ENCODE measurements around the gene ZNF555. TPM values are rescaled to one million over a fixed set of nuclear protein-coding genes. Genes with fewer than 3 reads are reported as not detected.

ZNF555 gene
- total and polyA plus RNA-seq, 10 of the 15 experiments (the other 5 are each of a cell fraction or from before 2014, with no cell fraction given): 0.58 to 1.9 (median 1.2) TPM

GRCh38 chr19:2804156-2805004, 36.9 kb upstream of the ZNF555 start:
- FAIRE-seq: no peak
- H3K36me3 ChIP-seq (ENCODE audit: control insufficient read depth in 2 of 2, insufficient read depth in 2 of 2, low read length in 1 of 2): peaks cover 27 to 60% of the 10 kb centered on the region in 2 experiments
- no peak for ATAC-seq
- no peak overlapping the region for H2AFZ ChIP-seq (ENCODE audit: control insufficient read depth, low read depth, low read length)
- POLR2A ChIA-PET: interaction anchor here (0.6 to 0.9 kb wide), 3 partner anchors 21 to 1090 kb away, joined by 3 to 7 read pairs (median 5); partner anchors contain the start of gene SGTA
- H3K79me2 ChIP-seq (ENCODE audit: control insufficient read depth, insufficient read depth, low read length): no peaks in the 10 kb centered on the region
- CTCF ChIA-PET: interaction anchor here (0.9 kb wide), 1 partner anchor 15 kb away, joined by 3 read pairs; the partner anchor contains the start of gene ZNF554
- H3K27me3 ChIP-seq (replicated peaks in 1 of 2; ENCODE audit: control insufficient read depth in 2 of 2, insufficient read depth in 2 of 2, low read length in 1 of 2): no peaks in the 10 kb centered on the region
- H3K27ac ChIP-seq (ENCODE audit: control insufficient read depth, insufficient read depth): no peak overlapping the region; the same call in 1 of the 2 replicates
- H3K4me1 ChIP-seq (ENCODE audit: control insufficient read depth, insufficient read depth, low read length): no peaks in the 10 kb centered on the region
- BruUV-seq (replicated peaks): no TSS peak
- H4K20me1 ChIP-seq (ENCODE audit: control insufficient read depth, insufficient read depth): no peaks in the 10 kb centered on the region
- H3K9me3 ChIP-seq (replicated peaks; ENCODE audit: control insufficient read depth, insufficient read depth, low read length): no peaks in the 10 kb centered on the region; the same call in 2 of the 3 replicates
- H3K4me2 ChIP-seq (ENCODE audit: control insufficient read depth, insufficient read depth): no peak overlapping the region
- no peak overlapping the region for H3K9ac ChIP-seq (ENCODE audit: control insufficient read depth, insufficient read depth, low read length)
- DNase-seq (ENCODE audit: low read depth, low spot score): no peak
- SMC1A ChIA-PET (ENCODE audit: uncharacterized antibody, unreplicated experiment): interaction anchor here (0.6 to 1.9 kb wide), 3 partner anchors 10 to 156 kb away, joined by 3 to 5 read pairs (median 4); partner anchors contain the start of gene ZNF554
- intact Hi-C loops (cut with micrococcal nuclease; ENCODE audit: unreplicated experiment) (no loop called here), in situ Hi-C loops (cut with MboI) (no loop called here)
- WGBS (ENCODE audit: insufficient coverage, insufficient replicate concordance, low lambda C conversion rate, missing lambda C conversion rate): 85% methylated on average over 27 of the region's 27 CpGs
- RAD21 ChIA-PET (ENCODE audit: unreplicated experiment): no interaction called here
- H3K4me3 ChIP-seq: no peak overlapping the region
- TF ChIP-seq ZBTB33 (IDR thresholded peaks at IDR 0.05) (peak; percentile 91), ZNF687 (IDR thresholded peaks at IDR 0.05) (peak; percentile 26; the same call in 1 of the 2 replicates), BACH1 (IDR thresholded peaks at IDR 0.05; ENCODE audit: borderline replicate concordance) (no peak), IRF5 (IDR thresholded peaks at IDR 0.05; ENCODE audit: borderline replicate concordance) (no peak), CREB1 (IDR thresholded peaks at IDR 0.05; ENCODE audit: low read depth) (no peak), NFYB (IDR thresholded peaks at IDR 0.05; ENCODE audit: insufficient read depth, low read depth, low read length) (no peak), SIN3A (IDR thresholded peaks at IDR 0.05; ENCODE audit: low read depth, low read length) (no peak), ZNF622 (IDR thresholded peaks at IDR 0.05) (no peak), SUPT20H (IDR thresholded peaks at IDR 0.05; ENCODE audit: borderline replicate concordance, control insufficient read depth, low read depth, low read length) (no peak), TCF12 (IDR thresholded peaks at IDR 0.05; ENCODE audit: low read depth, low read length) (peak; percentile 32; the same call in 1 of the 2 replicates), RELB (IDR thresholded peaks at IDR 0.05; ENCODE audit: low read depth) (no peak), NR2F1 (conservative IDR thresholded peaks at IDR 0.05) (0 out of 2 replicates have a peak, but pooled peaks have one; percentile 20), ZBED1 (IDR thresholded peaks at IDR 0.05; ENCODE audit: borderline replicate concordance) (no peak)
